Neural cell (in vitro differentiated cells): ENCODE measurements around the gene TP53AIP1.

Source experiments
- CTCF ChIP-seq: fragments of 450-650 bp; IDR thresholded peaks from 2 replicates; pipeline ENCODE4 v1.5.1; 2014; ENCODE audit warnings: antibody characterized with exemption, mild to moderate bottlenecking, moderate library complexity; ENCODE audit not compliant: poor library complexity, severe bottlenecking
- EP300 ChIP-seq: fragments of 450-650 bp; conservative IDR thresholded peaks from 2 replicates; pipeline ENCODE4 v1.6.1; 2014; ENCODE audit warnings: antibody characterized with exemption, mild to moderate bottlenecking, moderate library complexity; ENCODE audit not compliant: poor library complexity, severe bottlenecking
- EZH2 ChIP-seq: fragments of 200-600, 300-800 bp; shearing (Covaris generic), sonication (generic); IDR thresholded peaks from 2 replicates; pipeline ENCODE4 v1.6.1; 2014; ENCODE audit warnings: antibody characterized with exemption, low read length, borderline replicate concordance, mild to moderate bottlenecking; ENCODE audit not compliant: insufficient read depth, poor library complexity, severe bottlenecking
- POLR2AphosphoS5 ChIP-seq: IDR thresholded peaks from 2 replicates; pipeline ENCODE4 v1.6.1; 2012
- RAD21 ChIP-seq: fragments of 450-650 bp; conservative IDR thresholded peaks from 2 replicates; pipeline ENCODE4 v1.6.1; 2014; ENCODE audit warnings: antibody characterized with exemption, mild to moderate bottlenecking, moderate library complexity
- REST ChIP-seq: IDR thresholded peaks from 2 replicates; pipeline ENCODE4 v1.6.1; 2012; ENCODE audit warnings: borderline replicate concordance
- SMC3 ChIP-seq: fragments of 450-650 bp; conservative IDR thresholded peaks from 2 replicates; pipeline ENCODE4 v1.6.1; 2014; ENCODE audit warnings: antibody characterized with exemption, mild to moderate bottlenecking, moderate library complexity; ENCODE audit not compliant: poor library complexity
- TAF1 ChIP-seq: IDR thresholded peaks from 2 replicates; pipeline ENCODE4 v1.6.1; 2012; ENCODE audit warnings: low read depth

DNA sequence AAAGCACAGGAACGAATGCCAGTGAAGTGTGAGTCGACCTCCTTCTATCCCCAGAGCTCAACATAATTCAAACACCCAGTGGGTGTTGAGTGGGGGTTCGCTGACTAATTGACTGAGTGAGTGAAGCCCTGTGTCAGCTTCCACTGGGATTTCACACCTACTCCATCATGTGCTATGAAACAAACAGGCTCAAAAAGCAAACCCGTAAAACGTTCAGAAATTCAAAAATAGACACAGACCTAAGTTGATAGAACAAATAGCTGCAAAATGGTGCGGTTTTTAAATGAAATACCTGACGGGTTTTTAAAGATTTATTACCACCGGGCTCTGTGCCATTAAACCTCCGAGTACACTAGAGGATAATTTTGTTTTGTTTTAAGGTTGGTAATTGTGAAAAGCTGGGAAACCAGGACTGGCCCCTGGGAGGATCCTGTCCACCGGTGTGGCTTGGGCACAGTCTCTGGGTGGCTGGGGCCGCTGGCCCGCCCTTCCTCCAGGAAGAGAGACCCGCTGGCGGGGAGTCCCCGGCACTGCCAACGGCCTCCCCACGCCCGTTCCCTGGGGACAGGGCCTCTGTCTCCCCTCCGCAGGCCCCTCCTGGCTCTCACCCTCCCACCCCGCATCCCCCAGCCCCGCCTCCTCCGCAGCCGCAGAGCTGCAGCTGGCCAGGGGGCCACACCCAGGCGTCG, 37.9 kb downstream of the TP53AIP1 start:
- TF ChIP-seq TAF1 (no peak), EZH2 (no peak), RAD21 (no peak), CTCF (no peak), POLR2AphosphoS5 (no peak), EP300 (no peak), SMC3 (no peak), REST (no peak)
